ENCODE results near the gene NACC1. TPM values are rescaled to one million over a fixed set of nuclear protein-coding genes. Genes with fewer than 3 reads are reported as not detected.

Gene NACC1
- total and polyA plus RNA-seq, 2 experiments from 2014 or later: 12.4 to 260 TPM

DNA sequence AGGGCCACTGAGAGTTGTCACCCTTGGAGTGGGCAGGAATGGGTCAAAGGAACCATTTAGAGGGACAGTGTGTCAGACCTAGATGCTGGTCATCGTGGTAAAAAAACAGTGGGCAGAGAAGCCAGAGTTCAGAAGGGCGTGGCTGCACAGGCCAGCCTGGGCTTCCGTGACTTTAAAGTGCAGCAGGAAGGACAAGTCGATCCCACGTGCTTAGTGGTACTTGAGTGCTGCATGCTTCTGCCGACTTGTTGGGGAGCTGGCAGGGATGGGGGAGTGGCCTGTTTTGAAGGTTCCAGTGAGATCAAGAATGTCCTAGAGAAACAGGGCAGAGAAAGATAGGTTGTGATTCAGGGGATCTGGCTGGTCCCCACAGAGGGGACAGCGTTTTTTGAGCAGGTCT lies 32.4 kb upstream of the NACC1 start:
- no peak overlapping the region for H3K27ac ChIP-seq (ENCODE audit: low read depth)
- no peaks in the 10 kb centered on the region for H3K36me3 ChIP-seq (ENCODE audit: insufficient read depth)
- no peak overlapping the region for H2AFZ ChIP-seq
- Mint-ChIP-seq H3K27ac (no peak overlapping the region), H3K36me3 (ENCODE audit: low read depth) (no peaks in the 10 kb centered on the region), H3K4me1 (peaks cover 28% of the 10 kb centered on the region), H3K4me3 (no peak overlapping the region), H3K27me3 (ENCODE audit: insufficient read depth, low read depth, poor library complexity) (peaks cover 39% of the 10 kb centered on the region), H3K9me3 (no peaks in the 10 kb centered on the region; the same call in 2 of the 3 replicates)
- no peaks in the 10 kb centered on the region for H3K27me3 ChIP-seq (ENCODE audit: insufficient read depth)
- no peak overlapping the region for H3K4me2 ChIP-seq
- no peak for TF ChIP-seq POLR2AphosphoS5 (IDR thresholded peaks at IDR 0.05; ENCODE audit: low read depth)
- TF ChIP-seq JUNB (IDR thresholded peaks at IDR 0.05; ENCODE audit: unreplicated experiment): no peak
- no peak for TF ChIP-seq ETS1 (IDR thresholded peaks at IDR 0.05)
- no peak for TF ChIP-seq ZNF331 (CRISPR knock-in tag; IDR thresholded peaks at IDR 0.05; ENCODE audit: low read depth)
- TF ChIP-seq NANOG (IDR thresholded peaks at IDR 0.05; ENCODE audit: borderline replicate concordance): no peak
- TF ChIP-seq STAT1 (IDR thresholded peaks at IDR 0.05; ENCODE audit: unreplicated experiment): no peak
- no peak for TF ChIP-seq ZNF114 (CRISPR knock-in tag; IDR thresholded peaks at IDR 0.05)
- TF ChIP-seq CREB1 (CRISPR knock-in tag; IDR thresholded peaks at IDR 0.05; ENCODE audit: low read depth): no peak
- TF ChIP-seq, protein P1, sequence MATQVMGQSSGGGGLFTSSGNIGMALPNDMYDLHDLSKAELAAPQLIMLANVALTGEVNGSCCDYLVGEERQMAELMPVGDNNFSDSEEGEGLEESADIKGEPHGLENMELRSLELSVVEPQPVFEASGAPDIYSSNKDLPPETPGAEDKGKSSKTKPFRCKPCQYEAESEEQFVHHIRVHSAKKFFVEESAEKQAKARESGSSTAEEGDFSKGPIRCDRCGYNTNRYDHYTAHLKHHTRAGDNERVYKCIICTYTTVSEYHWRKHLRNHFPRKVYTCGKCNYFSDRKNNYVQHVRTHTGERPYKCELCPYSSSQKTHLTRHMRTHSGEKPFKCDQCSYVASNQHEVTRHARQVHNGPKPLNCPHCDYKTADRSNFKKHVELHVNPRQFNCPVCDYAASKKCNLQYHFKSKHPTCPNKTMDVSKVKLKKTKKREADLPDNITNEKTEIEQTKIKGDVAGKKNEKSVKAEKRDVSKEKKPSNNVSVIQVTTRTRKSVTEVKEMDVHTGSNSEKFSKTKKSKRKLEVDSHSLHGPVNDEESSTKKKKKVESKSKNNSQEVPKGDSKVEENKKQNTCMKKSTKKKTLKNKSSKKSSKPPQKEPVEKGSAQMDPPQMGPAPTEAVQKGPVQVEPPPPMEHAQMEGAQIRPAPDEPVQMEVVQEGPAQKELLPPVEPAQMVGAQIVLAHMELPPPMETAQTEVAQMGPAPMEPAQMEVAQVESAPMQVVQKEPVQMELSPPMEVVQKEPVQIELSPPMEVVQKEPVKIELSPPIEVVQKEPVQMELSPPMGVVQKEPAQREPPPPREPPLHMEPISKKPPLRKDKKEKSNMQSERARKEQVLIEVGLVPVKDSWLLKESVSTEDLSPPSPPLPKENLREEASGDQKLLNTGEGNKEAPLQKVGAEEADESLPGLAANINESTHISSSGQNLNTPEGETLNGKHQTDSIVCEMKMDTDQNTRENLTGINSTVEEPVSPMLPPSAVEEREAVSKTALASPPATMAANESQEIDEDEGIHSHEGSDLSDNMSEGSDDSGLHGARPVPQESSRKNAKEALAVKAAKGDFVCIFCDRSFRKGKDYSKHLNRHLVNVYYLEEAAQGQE (IDR thresholded peaks at IDR 0.05; ENCODE audit: unreplicated experiment): no peak
- no peak for TF ChIP-seq EZH2phosphoT487 (IDR thresholded peaks at IDR 0.05; ENCODE audit: unreplicated experiment)
- TF ChIP-seq ZNF462 (CRISPR knock-in tag; IDR thresholded peaks at IDR 0.05): no peak
- no peak for TF ChIP-seq EZH2 (IDR thresholded peaks at IDR 0.05; ENCODE audit: low read depth, unreplicated experiment)
- TF ChIP-seq, protein P2, sequence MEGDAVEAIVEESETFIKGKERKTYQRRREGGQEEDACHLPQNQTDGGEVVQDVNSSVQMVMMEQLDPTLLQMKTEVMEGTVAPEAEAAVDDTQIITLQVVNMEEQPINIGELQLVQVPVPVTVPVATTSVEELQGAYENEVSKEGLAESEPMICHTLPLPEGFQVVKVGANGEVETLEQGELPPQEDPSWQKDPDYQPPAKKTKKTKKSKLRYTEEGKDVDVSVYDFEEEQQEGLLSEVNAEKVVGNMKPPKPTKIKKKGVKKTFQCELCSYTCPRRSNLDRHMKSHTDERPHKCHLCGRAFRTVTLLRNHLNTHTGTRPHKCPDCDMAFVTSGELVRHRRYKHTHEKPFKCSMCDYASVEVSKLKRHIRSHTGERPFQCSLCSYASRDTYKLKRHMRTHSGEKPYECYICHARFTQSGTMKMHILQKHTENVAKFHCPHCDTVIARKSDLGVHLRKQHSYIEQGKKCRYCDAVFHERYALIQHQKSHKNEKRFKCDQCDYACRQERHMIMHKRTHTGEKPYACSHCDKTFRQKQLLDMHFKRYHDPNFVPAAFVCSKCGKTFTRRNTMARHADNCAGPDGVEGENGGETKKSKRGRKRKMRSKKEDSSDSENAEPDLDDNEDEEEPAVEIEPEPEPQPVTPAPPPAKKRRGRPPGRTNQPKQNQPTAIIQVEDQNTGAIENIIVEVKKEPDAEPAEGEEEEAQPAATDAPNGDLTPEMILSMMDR (conservative IDR thresholded peaks at IDR 0.05; ENCODE audit: low read depth in 2 of 2): no peak
- no peaks in the 10 kb centered on the region for H3K79me2 ChIP-seq (replicated peaks; ENCODE audit: insufficient read depth)
- H4K20me1 ChIP-seq (replicated peaks; ENCODE audit: insufficient read depth): no peaks in the 10 kb centered on the region
- ATAC-seq (no peak), DNase-seq (ENCODE audit: low spot score) (no peak)
- H3K4me1 ChIP-seq (ENCODE audit: insufficient read depth): peaks cover 8% of the 10 kb centered on the region; the same call in 1 of the 2 replicates
- 0 out of 2 replicates have a peak, but pooled peaks cover 11% of the 10 kb centered on the region for H3F3A ChIP-seq (replicated peaks; ENCODE audit: low read depth)
- no peak overlapping the region for H3K4me3 ChIP-seq
- no peaks in the 10 kb centered on the region for H3K9me2 ChIP-seq (ENCODE audit: insufficient read depth)

Data from GM23338 (cell line).